K562 (cell line): Measurements from ENCODE around the gene H2BK1. TPM values are rescaled to one million over a fixed set of nuclear protein-coding genes. Genes with fewer than 3 reads are reported as not detected.

ENCODE experiments used
- ATAC-seq: fragments of 200-7000 bp; cut with Tn5 transposase; 3 replicates; pipeline ENCODE4 v1.9.1; 2020; ENCODE audit warnings: moderate library complexity
- BruUV-seq: library from RNA; stranded (reverse); fragments of 400-500 nt; replicated peaks from 2 replicates; lab custom pipeline; 2021; lab: Mats Ljungman, UMichigan
- CTCF ChIA-PET: fragments of 300-600 bp; formaldehyde crosslinking; extraction: SDS; loops from one replicate; lab custom pipeline; 2021; ENCODE audit warnings: low intra/inter-chr PET ratio; lab: Yijun Ruan, JAX
- POLR2A ChIA-PET: fragments of 300-600, 350-650 bp; sonication (Branson Sonifier 250); formaldehyde crosslinking; extraction: SDS; loops from one replicate; lab custom pipeline; 2021; ENCODE audit warnings: antibody characterized with exemption, inconsistent platforms; lab: Yijun Ruan, JAX
- DNase-seq, 4 experiments: peaks; one replicate each; pipeline versions ENCODE4 v3.0.0 to v3.0.0-alpha.2; 2011 to 2018; ENCODE audit warnings: low spot score in 3 of 4, mixed read lengths in 3 of 4; ENCODE audit errors: extremely low read depth in 1 of 4
- FAIRE-seq: peaks from 2 replicates; lab custom pipeline; 2011; peaks lifted over from hg19 to GRCh38; lab: Jason Lieb, UNC
- H2AFZ ChIP-seq: 2 replicates; pipeline ENCODE4 v1.6.0; 2011; ENCODE audit warnings: low read depth, low read length, control low read depth, inconsistent platforms
- H3K27ac ChIP-seq: fragments of 200-600 bp; 3 replicates; pipeline ENCODE4 v1.8.0; 2011; ENCODE audit warnings: low read depth, mild to moderate bottlenecking, control low read depth, inconsistent platforms, low read length, moderate library complexity, mixed read lengths; ENCODE audit errors: extremely low read depth
- H3K27me3 ChIP-seq, 2 experiments: fragments of 300-600 bp in 1 of 2; 2 replicates in 1 of 2; 3 replicates in 1 of 2; pipeline versions ENCODE4 v1.6.0 to v1.8.0; 2011; ENCODE audit warnings: inconsistent platforms in 2 of 2, low read length in 2 of 2, mild to moderate bottlenecking in 1 of 2, mixed read lengths in 1 of 2, moderate library complexity in 1 of 2; ENCODE audit not compliant: control insufficient read depth in 2 of 2, insufficient read depth in 2 of 2
- H3K36me3 ChIP-seq: fragments of 300-600 bp; 3 replicates; pipeline ENCODE4 v1.8.0; 2011; ENCODE audit warnings: mild to moderate bottlenecking, low read length, inconsistent platforms; ENCODE audit not compliant: control insufficient read depth, insufficient read depth
- H3K4me1 ChIP-seq, 2 experiments: fragments of 200-600 bp in 1 of 2; replicated peaks in 1 of 2; 2 replicates in 1 of 2; 3 replicates in 1 of 2; pipeline versions ENCODE4 v1.5.1 to v1.8.0; 2011; ENCODE audit warnings: inconsistent platforms in 2 of 2, low read length in 2 of 2, mild to moderate bottlenecking in 1 of 2, mixed read lengths in 1 of 2, moderate library complexity in 1 of 2; ENCODE audit not compliant: control insufficient read depth in 2 of 2, insufficient read depth in 2 of 2
- H3K4me2 ChIP-seq: 2 replicates; pipeline ENCODE4 v1.6.1; 2011; ENCODE audit warnings: low read length, control low read depth, inconsistent platforms, mixed read lengths; ENCODE audit not compliant: insufficient read depth
- H3K4me3 ChIP-seq: fragments of 200-600 bp; sonication (generic), shearing (Covaris generic); 2 replicates; pipeline ENCODE4 v1.5.1; 2016; ENCODE audit warnings: control low read depth, inconsistent platforms
- H3K79me2 ChIP-seq: fragments of 200-600 bp; 3 replicates; pipeline ENCODE4 v1.8.0; 2011; ENCODE audit warnings: low read length, inconsistent platforms; ENCODE audit not compliant: control insufficient read depth, insufficient read depth
- H3K9ac ChIP-seq, 2 experiments: 2 replicates each; pipeline versions ENCODE4 v1.6.0 to v1.6.1; 2011; ENCODE audit warnings: low read depth in 2 of 2, low read length in 2 of 2, control low read depth in 1 of 2, inconsistent platforms in 1 of 2, mild to moderate bottlenecking in 1 of 2, mixed read lengths in 1 of 2; ENCODE audit not compliant: insufficient read depth in 1 of 2
- H3K9me1 ChIP-seq: one replicate; pipeline ENCODE4 v1.6.0; 2011; ENCODE audit warnings: inconsistent platforms, mild to moderate bottlenecking, low read length, moderate library complexity; ENCODE audit not compliant: control insufficient read depth, insufficient read depth
- H3K9me3 ChIP-seq: replicated peaks from 2 replicates; pipeline ENCODE4 v1.5.1; 2011; ENCODE audit warnings: low read depth, low read length, inconsistent platforms; ENCODE audit not compliant: control insufficient read depth, insufficient read depth
- H4K20me1 ChIP-seq: replicated peaks from 2 replicates; pipeline ENCODE4 v1.6.1; 2011; ENCODE audit warnings: low read length, inconsistent platforms, mixed read lengths; ENCODE audit not compliant: control insufficient read depth, insufficient read depth
- CHD1 ChIP-seq: fragments of 200-600 bp; sonication (generic); IDR thresholded peaks from one replicate; pipeline ENCODE4 v1.6.1; 2012; ENCODE audit warnings: mild to moderate bottlenecking, moderate library complexity, low read length, inconsistent platforms
- DNMT1 ChIP-seq: fragments of 450-650 bp; IDR thresholded peaks from 2 replicates; pipeline ENCODE4 v1.6.1; 2016; ENCODE audit warnings: antibody characterized with exemption, mild to moderate bottlenecking
- E2F3 ChIP-seq: fragments of 250-450 bp; sonication (Bioruptor Pico); IDR thresholded peaks from 2 replicates; pipeline ENCODE4 v1.4.0; 2020; ENCODE audit warnings: mild to moderate bottlenecking
- E2F6 ChIP-seq, 2 experiments: IDR thresholded peaks; 2 replicates each; pipeline ENCODE4 v1.6.1; 2011; ENCODE audit warnings: borderline replicate concordance in 1 of 2, control low read depth in 1 of 2, low read depth in 1 of 2, low read length in 1 of 2, mild to moderate bottlenecking in 1 of 2, mixed read lengths in 1 of 2, moderate library complexity in 1 of 2; ENCODE audit not compliant: insufficient read depth in 1 of 2, insufficient read length in 1 of 2, poor library complexity in 1 of 2, severe bottlenecking in 1 of 2; ENCODE audit errors: extremely low read depth in 1 of 2
- GTF2E2 ChIP-seq: fragments of 200-800 bp; sonication (Bioruptor generic); IDR thresholded peaks from 2 replicates; pipeline ENCODE4 v1.6.1; 2016; ENCODE audit warnings: missing genetic modification characterization, missing compliant biosample characterization
- KAT7 ChIP-seq: sonication (generic); formaldehyde crosslinking; IDR thresholded peaks from 2 replicates; pipeline ENCODE4 v1.8.0; 2022; ENCODE audit warnings: missing genetic modification reagents, mild to moderate bottlenecking, borderline replicate concordance
- NFIC ChIP-seq: fragments of 450-650 bp; IDR thresholded peaks from 2 replicates; pipeline ENCODE4 v1.6.1; 2017; ENCODE audit warnings: mild to moderate bottlenecking, inconsistent platforms
- RBM25 ChIP-seq: fragments of 200-400 bp; formaldehyde crosslinking; IDR thresholded peaks from 2 replicates; pipeline ENCODE4 v1.6.1; 2018; ENCODE audit warnings: low read length, low read depth, moderate library complexity; ENCODE audit not compliant: severe bottlenecking
- TAF1 ChIP-seq: IDR thresholded peaks from 2 replicates; pipeline ENCODE4 v1.6.1; 2011; ENCODE audit warnings: mild to moderate bottlenecking, low read length, moderate library complexity; ENCODE audit not compliant: insufficient read depth, control insufficient read depth, severe bottlenecking; ENCODE audit errors: extremely low read depth
- TAF15 ChIP-seq: fragments of 200-400 bp; formaldehyde crosslinking; IDR thresholded peaks from 2 replicates; pipeline ENCODE4 v1.6.1; 2017; ENCODE audit warnings: mild to moderate bottlenecking, low read depth, low read length, moderate library complexity
- ZNF263 ChIP-seq: sonication (generic); formaldehyde crosslinking; IDR thresholded peaks from 2 replicates; pipeline ENCODE4 v1.8.0; 2022; ENCODE audit warnings: mild to moderate bottlenecking, missing genetic modification reagents, borderline replicate concordance
- ZNF384 ChIP-seq: IDR thresholded peaks from 2 replicates; pipeline ENCODE4 v1.6.1; 2012; ENCODE audit warnings: low read depth, low read length, improper control_type of control experiment
- WGBS: fragments of 100-300 bp; shearing (Covaris generic); methylation state at CpG from one replicate; pipeline ENCODE4 v1.1.6; 2016; ENCODE audit warnings: low coverage, mixed read lengths; ENCODE audit not compliant: insufficient coverage; ENCODE audit errors: missing lambda C conversion rate; 5-methylcytosine and 5-hydroxymethylcytosine counted together
- in situ Hi-C: fragments of 300-500 bp; cut with MboI; formaldehyde crosslinking; loops from 4 replicates; pipeline ENCODE4 v1.15.0; 2018; ENCODE audit warnings: inconsistent platforms, mixed read lengths
- intact Hi-C: fragments of 100-400 bp; cut with micrococcal nuclease; formaldehyde crosslinking; loops from 2 replicates; pipeline ENCODE4 v1.14.2; 2022
- polyA plus RNA-seq, 8 experiments: library from polyadenylated mRNA; depleted of rRNA in 4 of 8; stranded (reverse) in 5 of 8; unstranded in 3 of 8; fragments of >200 nt; fragmentation: Nextera tagmentation in 2 of 8; fragmentation: Illumina TruSeq in 1 of 8; extraction: Ambion mirVana in 2 of 8; extraction: Trizol in 1 of 8; gene quantifications; 2 replicates each; pipeline versions ENCODE4 v1.2.1 to v1.2.3, GENCODE V29; 2011 to 2014; ENCODE audit warnings: inconsistent platforms in 1 of 8, missing spikeins in 1 of 8
- total RNA-seq, 7 experiments: library from RNA; depleted of rRNA in 6 of 7; stranded (reverse); fragments of >200 nt in 6 of 7; fragmentation: Illumina TruSeq in 2 of 7; extraction: Trizol in 2 of 7; gene quantifications; 2 replicates each; pipeline versions ENCODE4 v1.2.1 to v1.2.3, GENCODE V29; 2011 to 2021; ENCODE audit warnings: low replicate concordance in 1 of 7

The H2BK1 gene
- total and polyA plus RNA-seq, 9 of the 15 experiments (the other 6 are each of a cell fraction or from before 2014, with no cell fraction given) = not detected

GRCh38 chr7:151248346-151249033, 38.2 kb upstream of the H2BK1 start, which contains the start of gene SMARCD3 (continued):
- peak; percentile 54; the same call in 1 of the 2 replicates for TF ChIP-seq ZNF384
- no peak for TF ChIP-seq RBM25
- no peak for TF ChIP-seq TAF15
- TF ChIP-seq NFIC = 0 out of 2 replicates have a peak, but pooled peaks have one; percentile 23
- no peak for TF ChIP-seq CHD1
- TF ChIP-seq GTF2E2 (tag) = peak; percentile 0; the same call in 1 of the 2 replicates

GRCh38 chr7:151247611-151248345, 37.5 kb upstream of the H2BK1 start:
- ChIA-PET POLR2A (interaction anchor here (0.6 to 1.2 kb wide), 2 partner anchors 14 to 28 kb away, joined by 3 to 4 read pairs; no protein-coding TSS in a partner anchor), CTCF (interaction anchor here (0.5 to 1.6 kb wide), 2 partner anchors 22 to 56 kb away, joined by 3 to 11 read pairs; no protein-coding TSS in a partner anchor)
- Histone ChIP-seq H3K36me3 (no peaks in the 10 kb centered on the region), H3K9me3 (no peaks in the 10 kb centered on the region), H3K9ac (peak overlapping the region; percentile 33 to 88; a peak in 3 of 4 replicates), H2AFZ (peak overlapping the region; percentile 91), H3K27ac (no peak overlapping the region), H3K4me2 (peak overlapping the region; percentile 66), H3K4me3 (peak overlapping the region; percentile 32), H3K79me2 (no peaks in the 10 kb centered on the region), H3K9me1 (peaks cover 8% of the 10 kb centered on the region), H3K27me3 (peaks cover 12 to 47% of the 10 kb centered on the region in 2 experiments; a peak in 4 of 5 replicates), H3K4me1 (peaks cover 28 to 80% of the 10 kb centered on the region in 2 experiments), H4K20me1 (peaks cover 28% of the 10 kb centered on the region; the same call in 1 of the 2 replicates)
- 12% methylated on average over 26 of the region's 29 CpGs for WGBS
- intact Hi-C loops = loop anchor here (1.0 kb wide), 1 partner anchor 103 kb away; no protein-coding TSS in a partner anchor
- peak in 1 of 4 experiments; percentile 43 for DNase-seq
- no peak for ATAC-seq
- in situ Hi-C loops = no loop called here
- BruUV-seq = no TSS peak
- FAIRE-seq = no peak
- TF ChIP-seq ZNF263 = peak; percentile 76
- TF ChIP-seq E2F6 (IDR thresholded peaks at IDR 0.05; ENCODE audit: borderline replicate concordance in 1 of 2, extremely low read depth in 1 of 2, insufficient read depth in 1 of 2, insufficient read length in 1 of 2, low read depth in 1 of 2, low read length in 1 of 2, poor library complexity in 1 of 2, severe bottlenecking in 1 of 2) = peak in 1 of 2 experiments; percentile 52
- TF ChIP-seq E2F3 (CRISPR knock-in tag) = no peak
- TF ChIP-seq TAF1 = peak; percentile 2
- no peak for TF ChIP-seq DNMT1
- TF ChIP-seq KAT7 (CRISPR knock-in tag) = 0 out of 2 replicates have a peak, but pooled peaks have one; percentile 34
